ENCODE results near the gene ACHE.
"Not testable (repeated sequence)": the region's sequence is repeated elsewhere in the genome, so short reads cannot be mapped to it uniquely, and the experiment has no call there.

ACHE gene

GRCh38 chr7:100895701-100895955, at the start of gene ACHE:
TSS of gene ACHE (minus strand) at chr7:100895888. CDS start at chr7:100894232, 1,656 bp downstream.
- no peak for DNase-seq

GRCh38 chr7:100944138-100944537, 48.5 kb upstream of the ACHE start:
- no peak for DNase-seq

DNA sequence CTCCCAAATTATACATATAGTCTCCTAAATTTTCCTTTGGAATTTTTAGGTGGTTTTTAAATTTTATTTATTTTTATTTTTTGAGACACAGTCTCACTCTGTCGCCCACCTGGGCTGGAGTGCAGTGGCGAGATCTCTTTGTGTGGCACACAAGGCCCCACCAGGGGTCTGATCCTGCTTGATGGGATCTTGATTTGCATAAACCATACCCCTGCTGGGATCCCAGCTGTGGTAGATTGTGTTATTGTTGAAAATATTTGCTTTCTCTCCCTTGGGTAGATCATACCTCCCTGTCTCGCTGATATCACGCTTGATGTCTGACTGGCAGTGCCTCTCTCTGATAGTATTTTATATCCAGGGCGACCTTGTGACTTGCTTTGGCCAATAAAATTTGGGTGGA, 48.0 kb upstream of the ACHE start:
- no peak for DNase-seq

DNA sequence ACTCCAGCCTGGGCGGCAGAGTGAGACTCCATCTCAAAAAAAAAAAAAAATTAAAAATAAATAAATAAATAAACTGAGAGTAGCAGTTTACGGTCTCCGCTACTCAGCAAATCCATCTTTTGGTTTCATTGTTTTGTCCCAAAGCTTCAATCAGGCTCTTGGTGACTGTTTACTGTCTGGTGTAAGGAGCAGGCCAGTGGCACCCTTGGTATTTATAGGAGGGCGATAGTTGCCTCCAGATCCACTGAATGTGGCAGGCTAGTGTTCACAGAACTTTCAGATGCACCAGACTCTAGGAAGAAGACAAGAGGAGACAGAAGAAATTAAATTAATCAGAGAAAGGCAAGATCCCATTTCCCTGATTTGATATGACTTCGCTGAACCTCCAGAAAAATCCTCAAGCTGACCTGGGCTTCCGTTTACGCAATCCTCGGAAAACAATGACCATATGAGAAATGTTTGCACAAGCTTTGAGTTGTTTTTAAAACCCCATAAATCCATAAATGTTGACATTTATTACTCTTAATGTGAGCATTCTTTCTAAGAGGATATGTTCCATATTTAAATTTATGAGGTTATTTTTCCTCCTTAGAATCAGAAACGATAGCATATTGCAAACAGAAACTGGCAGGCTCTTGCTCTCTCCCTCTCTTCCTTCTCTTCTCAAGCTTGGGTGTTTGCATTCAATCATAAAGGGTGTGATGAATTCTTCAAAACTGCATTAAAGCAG, 46.5 kb upstream of the ACHE start:
- DNase-seq: no peak

DNA sequence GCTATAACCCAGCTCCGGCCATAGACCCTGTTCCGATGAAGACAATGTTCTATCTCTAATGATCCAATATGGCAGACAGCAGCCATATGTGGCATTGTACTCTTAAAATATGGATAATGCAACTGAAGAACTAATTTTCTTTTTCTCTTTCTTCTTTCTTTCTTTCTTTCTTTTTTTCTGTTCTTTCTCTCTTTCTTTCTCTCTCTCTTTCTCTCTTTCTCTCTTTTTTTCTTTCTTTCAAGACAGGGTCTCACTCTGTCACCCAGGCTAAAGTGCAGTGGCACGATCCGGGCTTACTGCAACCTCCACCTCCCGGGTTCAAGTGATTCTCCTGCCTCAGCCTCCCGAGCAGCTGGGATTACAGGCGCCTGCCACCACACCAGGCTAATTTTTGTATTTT, 40.5 kb upstream of the ACHE start:
- not testable (repeated sequence) for DNase-seq

GRCh38 chr7:100935381-100935780, 39.7 kb upstream of the ACHE start:
- DNase-seq: not testable (repeated sequence)

GRCh38 chr7:100933734-100934133, 38.0 kb upstream of the ACHE start:
- no peak for DNase-seq

GRCh38 chr7:100929808-100930174, 34.1 kb upstream of the ACHE start:
- DNase-seq: no peak

GRCh38 chr7:100923616-100924015, 27.9 kb upstream of the ACHE start:
- DNase-seq: not testable (repeated sequence)

DNA sequence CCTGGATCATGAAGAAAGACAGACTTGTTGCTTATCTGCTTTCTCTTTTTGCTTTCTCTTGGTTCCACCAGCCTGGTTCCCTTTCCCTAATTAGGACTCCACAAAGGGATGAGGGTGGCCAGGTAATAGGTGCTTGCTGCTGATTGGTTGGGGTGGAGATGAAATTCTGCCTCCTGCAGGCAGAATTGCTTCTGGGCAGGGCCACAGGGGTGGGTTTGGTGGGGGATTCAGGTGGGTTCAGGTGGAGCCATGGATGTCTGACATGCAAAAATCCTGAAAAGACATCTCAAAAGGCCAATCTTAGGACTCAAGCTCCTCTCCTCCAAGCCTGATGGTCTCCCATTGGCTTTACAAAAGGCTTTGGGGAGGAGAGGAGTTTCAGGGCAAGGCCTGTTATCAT, 25.4 kb upstream of the ACHE start:
- no peak for DNase-seq

DNA sequence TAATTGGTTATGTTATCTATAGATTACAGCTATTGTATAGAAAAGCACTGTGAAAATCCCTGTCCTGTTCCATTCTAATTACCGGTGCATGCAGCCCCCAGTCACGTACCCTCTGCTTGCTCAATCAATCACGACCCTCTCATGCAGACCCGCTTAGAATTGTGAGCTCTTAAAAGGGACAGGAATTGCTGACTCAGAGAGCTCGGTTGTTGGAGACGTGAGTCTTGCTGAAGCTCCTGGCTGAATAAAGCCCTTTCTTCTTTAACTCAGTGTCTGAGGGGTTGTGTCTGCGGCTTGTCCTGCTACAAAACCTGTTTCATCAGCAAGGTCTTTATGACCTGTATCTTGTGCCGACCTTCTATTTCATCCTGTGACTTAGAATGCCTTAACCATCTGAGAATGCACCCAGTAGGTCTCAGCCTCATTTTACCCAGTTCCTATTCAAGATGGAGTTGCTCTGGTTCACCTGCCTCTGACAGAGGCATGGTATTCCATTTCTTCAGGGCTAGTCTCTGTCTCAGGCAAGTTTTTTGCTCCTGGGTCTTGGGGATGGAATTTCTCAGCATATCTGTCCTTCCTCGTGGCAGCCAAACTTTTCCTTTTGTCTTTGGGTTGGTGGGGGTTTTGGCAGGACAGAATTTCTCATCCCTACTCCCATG, 24.2 kb upstream of the ACHE start:
- not testable (repeated sequence) for DNase-seq

DNA sequence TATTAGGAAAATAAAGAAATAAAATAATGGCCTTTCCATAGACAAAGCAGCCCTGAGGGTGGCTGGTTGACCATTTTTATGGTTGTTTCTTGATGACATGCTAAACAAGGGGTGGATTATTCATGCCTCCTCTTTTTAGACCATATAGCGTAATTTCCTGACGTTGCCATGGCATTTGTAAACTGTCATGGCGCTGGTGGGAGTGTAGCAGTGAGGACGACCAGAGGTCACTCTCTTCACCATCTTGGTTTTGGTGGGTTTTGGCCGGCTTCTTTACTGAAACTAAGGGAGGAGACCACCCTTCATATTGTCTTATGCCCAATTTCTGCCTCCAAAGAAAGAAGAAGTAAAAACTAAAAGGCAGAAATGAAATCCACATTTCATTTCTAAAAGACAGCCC, 23.6 kb upstream of the ACHE start:
- DNase-seq: not testable (repeated sequence)

GRCh38 chr7:100914879-100915447, 19.3 kb upstream of the ACHE start:
- no peak for DNase-seq

DNA sequence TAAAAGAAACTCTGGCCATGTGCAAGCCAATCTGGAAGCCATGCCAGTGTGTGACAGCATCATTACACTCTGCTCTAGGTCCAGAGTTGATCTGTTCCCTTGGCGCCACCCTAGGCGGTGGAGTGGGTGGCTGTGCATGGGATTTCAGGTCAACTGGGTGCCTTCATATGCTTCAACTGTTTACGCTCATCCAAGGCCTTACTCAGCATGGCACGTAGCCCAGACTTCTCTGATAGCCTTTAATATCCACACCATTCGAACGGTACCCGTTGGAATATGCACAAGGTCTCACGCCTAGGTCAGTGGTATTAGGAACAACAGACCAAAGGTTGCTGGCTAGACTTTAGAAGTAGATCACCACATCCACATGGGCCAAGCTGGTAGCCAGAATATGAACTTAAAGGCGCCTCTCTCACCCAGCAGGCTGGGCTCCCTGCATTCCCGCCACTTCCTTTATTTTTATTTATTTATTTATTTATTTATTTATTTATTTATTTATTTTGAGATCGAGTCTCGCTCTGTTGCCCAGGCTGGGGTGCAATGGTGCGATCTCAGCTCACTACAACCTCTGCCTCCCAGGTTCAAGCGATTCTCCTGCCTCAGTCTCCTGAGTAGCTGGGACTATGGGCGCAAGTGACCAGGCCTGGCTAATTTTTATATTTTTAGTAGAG, 18.7 kb upstream of the ACHE start:
- no peak for DNase-seq

- DNase-seq: no peak
These were observed 15.8 kb upstream of the ACHE start for GRCh38 chr7:100911484-100911883.

DNA sequence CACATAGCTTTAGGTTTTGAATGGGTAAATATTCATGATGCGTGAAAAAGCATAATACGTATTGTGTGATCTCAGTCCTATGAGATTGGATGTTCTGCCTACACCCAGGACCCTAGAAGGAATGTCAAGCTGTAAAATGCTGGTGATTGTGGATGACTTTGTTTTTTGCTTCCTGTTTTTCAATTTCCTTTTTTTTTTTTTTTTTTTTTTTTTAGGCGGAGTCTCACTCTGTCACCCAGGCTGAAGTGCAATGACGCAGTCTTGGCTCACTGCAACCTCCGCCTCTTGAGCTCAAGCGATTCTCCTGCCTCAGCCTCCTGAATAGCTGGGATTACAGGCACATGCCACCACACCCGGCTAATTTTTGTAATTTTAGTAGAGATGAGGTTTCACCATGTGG, 14.8 kb upstream of the ACHE start:
- not testable (repeated sequence) for DNase-seq

DNA sequence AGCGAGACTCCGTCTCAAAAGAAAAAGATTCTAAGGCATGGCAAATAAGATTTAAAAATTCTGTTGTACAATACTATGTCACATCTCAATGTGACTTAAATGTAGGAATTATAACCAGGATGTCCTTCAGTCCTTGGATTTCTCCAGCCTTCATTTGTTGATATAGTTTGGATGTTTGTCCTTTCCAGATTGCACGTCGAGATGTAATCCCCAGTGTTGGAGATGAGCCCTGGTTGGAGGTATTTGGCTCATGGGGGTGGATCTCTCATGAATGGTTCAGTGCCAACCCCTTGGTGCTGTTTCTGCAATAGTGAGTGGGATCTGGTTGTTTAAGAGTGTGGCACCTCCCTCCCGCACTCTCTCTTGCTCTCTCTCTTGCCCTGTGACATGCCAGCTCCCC, 12.8 kb upstream of the ACHE start:
- DNase-seq: no peak

DNA sequence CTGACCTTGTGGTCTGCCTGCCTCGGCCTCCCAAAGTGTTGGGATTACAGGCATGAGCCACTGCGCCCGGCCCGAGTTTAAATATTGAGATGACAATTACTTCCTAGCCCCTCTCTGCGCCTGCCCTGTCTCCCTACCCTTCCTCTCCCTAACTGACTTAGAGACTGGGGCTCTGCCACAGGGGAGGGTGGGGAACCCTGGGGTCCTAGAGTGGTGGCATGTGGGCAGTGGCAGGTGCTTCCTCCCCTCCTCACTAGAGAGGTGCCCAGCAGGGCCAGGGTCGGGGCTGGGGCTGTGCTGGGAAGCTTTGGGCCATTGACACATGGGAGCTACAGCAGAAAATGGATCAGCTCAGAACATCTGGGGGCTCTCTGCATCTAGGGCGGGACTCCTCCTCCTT, 7.0 kb upstream of the ACHE start:
- DNase-seq: no peak

DNA sequence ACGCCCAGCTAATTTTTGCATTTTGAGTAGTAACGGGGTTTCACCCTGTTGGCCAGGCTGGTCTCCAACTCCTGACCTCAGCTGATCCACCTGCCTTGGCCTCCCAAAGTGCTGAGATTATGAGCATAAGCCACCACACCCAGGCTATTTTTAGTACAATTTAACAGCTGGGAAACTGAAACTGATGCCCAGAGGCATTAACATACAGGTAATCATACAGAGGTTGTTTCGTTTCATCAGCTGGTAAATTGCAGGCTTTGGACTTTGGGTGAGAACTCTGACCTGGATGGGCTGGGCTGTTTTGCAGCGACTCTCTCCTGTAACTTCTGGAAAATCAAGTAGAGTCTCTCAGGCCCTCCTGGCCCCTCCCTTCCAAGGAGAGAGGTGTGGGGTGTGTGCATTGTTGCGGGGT, 6.2 kb upstream of the ACHE start:
- no peak for DNase-seq

- no peak for DNase-seq
These were observed 5.3 kb upstream of the ACHE start for GRCh38 chr7:100900978-100901377.

DNA sequence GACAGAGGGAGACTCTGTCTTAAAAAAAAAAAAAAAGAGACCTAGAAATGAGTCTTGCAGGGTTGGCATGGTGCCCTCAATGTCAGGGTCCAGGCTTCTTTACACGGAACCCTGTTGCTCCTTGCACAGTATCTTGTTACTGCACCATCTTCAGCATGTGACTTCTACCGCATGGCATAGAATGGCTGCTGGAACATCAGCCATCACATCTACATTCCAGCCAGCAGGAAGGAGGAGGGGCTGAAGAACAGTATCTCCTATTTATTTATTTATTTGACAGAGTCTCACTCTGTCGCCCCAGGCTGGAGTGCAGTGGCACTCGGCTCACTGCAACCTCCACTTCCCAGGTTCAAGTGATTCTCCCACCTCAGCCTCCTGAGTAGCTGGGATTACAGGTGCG, 3.7 kb upstream of the ACHE start:
- DNase-seq: no peak

- DNase-seq: no peak
These were observed 2.2 kb upstream of the ACHE start for GRCh38 chr7:100897772-100898454.
